Activated B cell treated with CpG ODN at 0.5 μM for 24 hours (primary cell): Measurements from ENCODE around the gene DNASE1L2. TPM values are rescaled to one million over a fixed set of nuclear protein-coding genes. Genes with fewer than 3 reads are reported as not detected.
"Not testable (repeated sequence)": the region's sequence is repeated elsewhere in the genome, so short reads cannot be mapped to it uniquely, and the experiment has no call there.

Experiments used
- ATAC-seq: fragments of 200-7000 bp; cut with Tn5 transposase; one replicate; pipeline ENCODE4 v1.10.0; 2021; ENCODE audit warnings: low read depth, mild to moderate bottlenecking, moderate library complexity
- CTCF ChIA-PET: fragments of 350-600 bp; sonication (Branson Sonifier 250); formaldehyde crosslinking; loops from one replicate; lab custom pipeline; 2021; ENCODE audit warnings: antibody characterized with exemption; lab: Charles Lee
- POLR2A ChIA-PET: fragments of 350-600 bp; sonication (Branson Sonifier 250); formaldehyde crosslinking; loops from one replicate; lab custom pipeline; 2021; ENCODE audit warnings: antibody characterized with exemption; lab: Charles Lee
- DNase-seq: peaks from one replicate; pipeline ENCODE4 v3.0.0; 2022
- H3K27ac Mint-ChIP-seq: one replicate; pipeline ENCODE4 v1.8.0; 2020; ENCODE audit warnings: mixed read lengths
- H3K27me3 Mint-ChIP-seq: one replicate; pipeline ENCODE4 v1.8.0; 2021; ENCODE audit warnings: mixed read lengths
- H3K36me3 Mint-ChIP-seq: one replicate; pipeline ENCODE4 v1.8.0; 2021; ENCODE audit warnings: low read depth, mixed read lengths
- H3K4me1 Mint-ChIP-seq: one replicate; pipeline ENCODE4 v1.8.0; 2021; ENCODE audit warnings: mixed read lengths
- H3K4me3 Mint-ChIP-seq: one replicate; pipeline ENCODE4 v1.8.0; 2020; ENCODE audit warnings: mild to moderate bottlenecking, mixed read lengths
- H3K9me3 Mint-ChIP-seq: one replicate; pipeline ENCODE4 v1.8.0; 2020; ENCODE audit warnings: mixed read lengths
- CTCF ChIP-seq: fragments of 200-600 bp; IDR thresholded peaks from one replicate; pipeline ENCODE4 v1.8.0; 2022; ENCODE audit warnings: antibody characterized with exemption, mild to moderate bottlenecking
- intact Hi-C: fragments of 100-400 bp; cut with micrococcal nuclease; formaldehyde crosslinking; loops from one replicate; pipeline ENCODE4 v1.15.1; 2024
- total RNA-seq: library from RNA; stranded (reverse); gene quantifications from 2 replicates; pipeline ENCODE4 v1.2.3, GENCODE V29; 2022

Gene DNASE1L2
- total RNA-seq, 1 donor from 2014 or later: 1.3 TPM

DNA sequence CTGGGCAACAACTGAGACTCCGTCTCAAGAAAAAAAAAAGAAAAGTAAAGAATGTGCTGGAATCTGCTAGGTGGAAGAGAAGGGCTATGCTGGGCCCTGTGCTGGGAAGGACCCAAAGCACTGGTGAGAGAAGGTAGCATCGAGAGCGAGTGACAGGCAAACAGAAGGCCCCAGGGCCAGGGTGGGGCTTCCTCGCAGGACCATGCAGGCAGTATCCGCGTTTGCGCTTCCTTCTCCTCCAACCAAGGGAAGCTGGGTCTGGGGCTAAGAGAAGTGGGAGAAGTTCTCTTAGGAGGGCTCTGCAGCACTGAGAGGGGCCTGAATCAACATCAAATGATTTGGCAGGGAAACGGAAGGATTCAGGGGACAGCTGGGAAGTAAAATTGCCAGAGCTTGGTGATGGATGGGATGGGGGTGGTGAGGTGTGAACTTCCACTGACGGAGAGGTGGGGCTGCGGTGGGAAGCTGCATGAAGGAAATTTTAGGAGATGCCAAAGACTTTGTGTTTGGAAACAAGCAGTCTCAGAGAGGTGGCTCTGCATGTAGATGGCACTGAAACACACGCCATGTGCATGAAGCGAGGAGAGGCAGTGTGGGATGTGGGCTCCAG lies 20.4 kb downstream of the DNASE1L2 start:
- POLR2A ChIA-PET: interaction anchor here (0.7 to 0.8 kb wide), 2 partner anchors 14 to 18 kb away, joined by 3 read pairs; no protein-coding TSS in a partner anchor

DNA sequence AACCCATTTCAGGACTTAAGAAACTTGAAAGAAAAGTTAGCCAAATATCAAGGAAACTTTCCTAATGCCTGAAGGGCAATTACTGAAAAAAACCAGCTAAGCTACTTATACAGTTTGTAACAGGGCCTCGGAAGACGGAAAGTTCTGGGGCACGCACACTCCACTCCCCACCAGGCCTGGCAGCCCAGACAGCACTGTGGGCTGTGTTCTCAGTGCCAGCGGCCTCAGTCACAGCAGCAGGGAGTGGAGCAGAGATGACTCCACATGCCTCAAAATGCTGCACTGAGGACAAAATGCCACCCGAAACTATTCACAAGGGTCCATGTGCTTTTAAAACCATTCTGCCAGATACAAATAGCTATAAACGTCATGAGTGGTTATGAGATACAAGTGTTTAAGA lies 21.5 kb downstream of the DNASE1L2 start:
- POLR2A ChIA-PET: interaction anchor here (0.8 kb wide), 1 partner anchor 13 kb away, joined by 3 read pairs; no protein-coding TSS in a partner anchor
- H3K36me3 Mint-ChIP-seq: peaks cover 86% of the 10 kb centered on the region

More for the DNA sequence above, 20.4 kb downstream of the DNASE1L2 start:
- Mint-ChIP-seq H3K4me3 (no peak overlapping the region), H3K27me3 (no peaks in the 10 kb centered on the region), H3K9me3 (no peaks in the 10 kb centered on the region), H3K36me3 (peaks cover 76% of the 10 kb centered on the region), H3K4me1 (peaks cover 28% of the 10 kb centered on the region), H3K27ac (no peak overlapping the region)
- ATAC-seq: no peak
- intact Hi-C loops: loop anchor here (10.0 kb wide), 1 partner anchor 392 kb away; no protein-coding TSS in a partner anchor
- no peak for DNase-seq
- CTCF ChIA-PET: no interaction called here
- no peak for TF ChIP-seq CTCF

GRCh38 chr16:2258530-2258929 lies 22.3 kb downstream of the DNASE1L2 start:
- H3K9me3 Mint-ChIP-seq, CTCF ChIA-PET, DNase-seq, H3K27ac Mint-ChIP-seq, H3K4me3 Mint-ChIP-seq, H3K27me3 Mint-ChIP-seq, H3K4me1 Mint-ChIP-seq, ATAC-seq: not testable (repeated sequence)
- peaks cover 86% of the 10 kb centered on the region for H3K36me3 Mint-ChIP-seq
- intact Hi-C loops: loop anchor here (10.0 kb wide), 1 partner anchor 394 kb away; no protein-coding TSS in a partner anchor
- POLR2A ChIA-PET: interaction anchor here (0.7 kb wide), 1 partner anchor 500 kb away, joined by 4 read pairs; no protein-coding TSS in a partner anchor

More for the DNA sequence above, 21.5 kb downstream of the DNASE1L2 start:
- Mint-ChIP-seq H3K4me3 (no peak overlapping the region), H3K4me1 (peaks cover 17% of the 10 kb centered on the region), H3K27me3 (no peaks in the 10 kb centered on the region), H3K9me3 (no peaks in the 10 kb centered on the region), H3K27ac (no peak overlapping the region)
- ATAC-seq (no peak), DNase-seq (no peak)
- CTCF ChIA-PET: no interaction called here
- TF ChIP-seq CTCF: no peak
- intact Hi-C loops: loop anchor here (10.0 kb wide), 1 partner anchor 393 kb away; no protein-coding TSS in a partner anchor

GRCh38 chr16:2260250-2260649 lies 24.0 kb downstream of the DNASE1L2 start:
- H3K27me3 Mint-ChIP-seq: no peaks in the 10 kb centered on the region
- intact Hi-C loops: no loop called here
- H3K9me3 Mint-ChIP-seq: no peaks in the 10 kb centered on the region
- ChIA-PET CTCF (no interaction called here), POLR2A (no interaction called here)
- no peak for ATAC-seq
- TF ChIP-seq CTCF: no peak
- H3K4me1 Mint-ChIP-seq: peaks cover 17% of the 10 kb centered on the region
- no peak for DNase-seq
- no peak overlapping the region for H3K27ac Mint-ChIP-seq
- peaks cover 89% of the 10 kb centered on the region for H3K36me3 Mint-ChIP-seq
- H3K4me3 Mint-ChIP-seq: no peak overlapping the region

- peaks cover 77% of the 10 kb centered on the region for H3K36me3 Mint-ChIP-seq
- ATAC-seq, H3K27ac Mint-ChIP-seq, intact Hi-C loops, H3K27me3 Mint-ChIP-seq, H3K9me3 Mint-ChIP-seq, H3K4me3 Mint-ChIP-seq, DNase-seq, CTCF ChIA-PET: not testable (repeated sequence)
- POLR2A ChIA-PET: interaction anchor here (0.7 to 1.9 kb wide), 3 partner anchors 11 to 58 kb away, joined by 3 to 6 read pairs (median 3); partner anchors contain the start of genes ECI1, MLST8 and PGP
- peaks cover 30% of the 10 kb centered on the region for H3K4me1 Mint-ChIP-seq
Measured at GRCh38 chr16:2263026-2263425, 26.8 kb downstream of the DNASE1L2 start.

- not testable (repeated sequence) for H3K9me3 Mint-ChIP-seq, H3K27me3 Mint-ChIP-seq, ATAC-seq, DNase-seq
- peaks cover 43% of the 10 kb centered on the region for H3K4me1 Mint-ChIP-seq
- intact Hi-C loops: loop anchor here (5.0 kb wide), 4 partner anchors 245 to 655 kb away; partner anchors contain the start of genes ATP6V0C, CRAMP1, IFT140 and RPS2
- H3K4me3 Mint-ChIP-seq: peak overlapping the region; percentile 93
- H3K36me3 Mint-ChIP-seq: peaks cover 50% of the 10 kb centered on the region
- H3K27ac Mint-ChIP-seq: peak overlapping the region; percentile 77
- ChIA-PET CTCF (interaction anchor here (1.4 kb wide), 1 partner anchor 15 kb away, joined by 4 read pairs; the partner anchor contains the start of gene ECI1), POLR2A (interaction anchor here (1.5 kb wide), 1 partner anchor 15 kb away, joined by 6 read pairs; the partner anchor contains the start of gene ECI1)
Measured at GRCh38 chr16:2266887-2267286, 30.6 kb downstream of the DNASE1L2 start.

DNA sequence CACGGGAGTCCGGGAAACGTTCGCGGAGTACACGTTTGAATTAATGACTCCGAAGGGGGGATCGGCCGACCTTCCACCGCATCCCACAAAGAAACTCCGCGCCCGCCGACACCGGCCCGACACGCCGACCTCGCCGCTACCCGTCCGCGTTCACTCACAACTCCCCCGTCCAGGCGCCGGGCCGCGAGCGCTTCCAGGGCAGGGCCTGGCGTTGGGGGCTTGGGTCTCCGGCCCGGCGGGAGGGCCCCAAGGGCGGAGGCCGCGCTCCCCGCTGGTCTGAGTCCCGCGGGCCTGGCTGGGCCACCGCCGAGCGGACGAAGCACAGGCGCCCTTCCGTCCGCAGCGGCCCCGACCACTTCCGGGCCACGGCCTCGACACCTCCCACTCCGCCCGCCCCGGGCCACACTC lies 31.3 kb downstream of the DNASE1L2 start:
- peak; percentile 59 for ATAC-seq
- Mint-ChIP-seq H3K27ac (peak overlapping the region; percentile 98), H3K4me1 (peaks cover 43% of the 10 kb centered on the region), H3K4me3 (peak overlapping the region; percentile 93), H3K36me3 (peaks cover 44% of the 10 kb centered on the region)
- CTCF ChIA-PET, H3K27me3 Mint-ChIP-seq, DNase-seq, H3K9me3 Mint-ChIP-seq: not testable (repeated sequence)
- POLR2A ChIA-PET: interaction anchor here (1.0 to 1.5 kb wide), 2 partner anchors 16 to 127 kb away, joined by 3 to 6 read pairs; partner anchors contain the start of gene ECI1
- intact Hi-C loops: loop anchor here (5.0 kb wide), 4 partner anchors 245 to 655 kb away; partner anchors contain the start of genes ATP6V0C, CRAMP1, IFT140 and RPS2
